Panc1 (cell line): ENCODE data around the gene RSPH1. TPM values are rescaled to one million over a fixed set of nuclear protein-coding genes. Genes with fewer than 3 reads are reported as not detected.

Source experiments
- ATAC-seq: fragments of 200-7000 bp; cut with Tn5 transposase; 2 replicates; pipeline ENCODE4 v1.9.1; 2020; ENCODE audit warnings: mild to moderate bottlenecking, moderate library complexity
- BruUV-seq: library from RNA; stranded (reverse); fragments of 400-500 nt; replicated peaks from 2 replicates; lab custom pipeline; 2021; lab: Mats Ljungman, UMichigan
- CTCF ChIA-PET: fragments of 300-600 bp; sonication (Branson Sonifier 250); formaldehyde crosslinking; loops from one replicate; lab custom pipeline; 2022; ENCODE audit warnings: antibody characterized with exemption; lab: Charles Lee
- POLR2A ChIA-PET: fragments of 300-600 bp; sonication (Branson Sonifier 250); formaldehyde crosslinking; loops from one replicate; lab custom pipeline; 2022; ENCODE audit warnings: antibody characterized with exemption; lab: Charles Lee
- DNase-seq: peaks from one replicate; pipeline ENCODE4 v3.0.0-alpha.2; 2010; ENCODE audit warnings: low read depth, low spot score
- H3K27ac ChIP-seq: 2 replicates; pipeline ENCODE4 v1.5.1; 2011; ENCODE audit warnings: mild to moderate bottlenecking, low read length, inconsistent platforms
- H3K27me3 ChIP-seq: fragments of 200-500 bp; sonication (Bioruptor generic); 2 replicates; pipeline ENCODE4 v1.6.0; 2014; ENCODE audit warnings: low read length, inconsistent platforms; ENCODE audit not compliant: control insufficient read depth, insufficient read depth
- H3K36me3 ChIP-seq: fragments of 200-500 bp; sonication (Bioruptor generic); 2 replicates; pipeline ENCODE4 v1.5.1; 2014; ENCODE audit warnings: inconsistent platforms, mild to moderate bottlenecking, low read length, moderate library complexity; ENCODE audit not compliant: control insufficient read depth, insufficient read depth
- H3K4me1 ChIP-seq: 2 replicates; pipeline ENCODE4 v1.5.1; 2011; ENCODE audit warnings: inconsistent platforms, mild to moderate bottlenecking, low read length, moderate library complexity; ENCODE audit not compliant: control insufficient read depth, insufficient read depth
- H3K4me3 ChIP-seq, 2 experiments: 2 replicates each; pipeline ENCODE4 v1.5.1; 2011 to 2012; ENCODE audit warnings: low read depth in 2 of 2, low read length in 2 of 2, mild to moderate bottlenecking in 2 of 2, inconsistent platforms in 1 of 2, moderate library complexity in 1 of 2
- H3K9me3 ChIP-seq: fragments of 200-500 bp; sonication (Bioruptor generic); 2 replicates; pipeline ENCODE4 v1.5.1; 2014; ENCODE audit warnings: low read depth, mild to moderate bottlenecking, inconsistent platforms, low read length, moderate library complexity; ENCODE audit not compliant: control insufficient read depth, insufficient read depth
- POLR2AphosphoS5 ChIP-seq: IDR thresholded peaks from 2 replicates; pipeline ENCODE4 v1.6.1; 2012; ENCODE audit warnings: mild to moderate bottlenecking, low read depth, low read length, moderate library complexity
- REST ChIP-seq, 2 experiments: IDR thresholded peaks; 2 replicates each; pipeline ENCODE4 v1.6.1; 2011 to 2012; ENCODE audit warnings: low read depth in 2 of 2, control low read depth in 1 of 2, low read length in 1 of 2, mild to moderate bottlenecking in 1 of 2, moderate library complexity in 1 of 2; ENCODE audit not compliant: insufficient read depth in 1 of 2
- SIN3A ChIP-seq: IDR thresholded peaks from 2 replicates; pipeline ENCODE4 v1.6.1; 2012; ENCODE audit warnings: low read depth, mild to moderate bottlenecking, low read length, moderate library complexity, borderline replicate concordance; ENCODE audit not compliant: insufficient read depth
- TCF7L2 ChIP-seq: IDR thresholded peaks from 2 replicates; pipeline ENCODE4 v1.6.1; 2011; ENCODE audit warnings: mild to moderate bottlenecking, low read depth, low read length, inconsistent platforms
- in situ Hi-C: cut with HindIII; loops from 2 replicates; pipeline ENCODE4 v1.10.0; 2016; ENCODE audit warnings: low sequenced_read_pairs, low pct_unique_long_range_greater_than_20kb
- intact Hi-C: fragments of 100-400 bp; cut with micrococcal nuclease; formaldehyde crosslinking; loops from one replicate; pipeline ENCODE4 v1.10.0; 2022; ENCODE audit not compliant: unreplicated experiment
- total RNA-seq: library from RNA; stranded (reverse); gene quantifications from one replicate; pipeline ENCODE4 v1.2.1, GENCODE V29; 2021; ENCODE audit not compliant: unreplicated experiment
- TF ChIP-seq, protein P1 (sequence below): fragments of 450-650 bp; IDR thresholded peaks from 2 replicates; pipeline ENCODE4 v1.5.1; 2017; ENCODE audit warnings: mild to moderate bottlenecking

The RSPH1 gene
- total RNA-seq, 1 experiment from 2014 or later, result 0.46 TPM

- POLR2A ChIA-PET, result no interaction called here
- ATAC-seq, result no peak
- Histone ChIP-seq H3K36me3 (no peaks in the 10 kb centered on the region), H3K27ac (no peak overlapping the region), H3K4me1 (no peaks in the 10 kb centered on the region), H3K4me3 (no peak overlapping the region), H3K27me3 (no peaks in the 10 kb centered on the region), H3K9me3 (no peaks in the 10 kb centered on the region)
- BruUV-seq, result no TSS peak
- TF ChIP-seq SIN3A, result no peak
- TF ChIP-seq TCF7L2, result no peak
- TF ChIP-seq REST (IDR thresholded peaks at IDR 0.05; ENCODE audit: insufficient read depth in 1 of 2, low read depth in 2 of 2, low read length in 1 of 2), result no peak
- TF ChIP-seq, protein P1, sequence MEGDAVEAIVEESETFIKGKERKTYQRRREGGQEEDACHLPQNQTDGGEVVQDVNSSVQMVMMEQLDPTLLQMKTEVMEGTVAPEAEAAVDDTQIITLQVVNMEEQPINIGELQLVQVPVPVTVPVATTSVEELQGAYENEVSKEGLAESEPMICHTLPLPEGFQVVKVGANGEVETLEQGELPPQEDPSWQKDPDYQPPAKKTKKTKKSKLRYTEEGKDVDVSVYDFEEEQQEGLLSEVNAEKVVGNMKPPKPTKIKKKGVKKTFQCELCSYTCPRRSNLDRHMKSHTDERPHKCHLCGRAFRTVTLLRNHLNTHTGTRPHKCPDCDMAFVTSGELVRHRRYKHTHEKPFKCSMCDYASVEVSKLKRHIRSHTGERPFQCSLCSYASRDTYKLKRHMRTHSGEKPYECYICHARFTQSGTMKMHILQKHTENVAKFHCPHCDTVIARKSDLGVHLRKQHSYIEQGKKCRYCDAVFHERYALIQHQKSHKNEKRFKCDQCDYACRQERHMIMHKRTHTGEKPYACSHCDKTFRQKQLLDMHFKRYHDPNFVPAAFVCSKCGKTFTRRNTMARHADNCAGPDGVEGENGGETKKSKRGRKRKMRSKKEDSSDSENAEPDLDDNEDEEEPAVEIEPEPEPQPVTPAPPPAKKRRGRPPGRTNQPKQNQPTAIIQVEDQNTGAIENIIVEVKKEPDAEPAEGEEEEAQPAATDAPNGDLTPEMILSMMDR, result no peak
- TF ChIP-seq POLR2AphosphoS5, result no peak
- in situ Hi-C loops (no loop called here), intact Hi-C loops (no loop called here)
- no peak for DNase-seq
- CTCF ChIA-PET, result no interaction called here
Measured at GRCh38 chr21:42535602-42536171, 39.7 kb upstream of the RSPH1 start.

DNA sequence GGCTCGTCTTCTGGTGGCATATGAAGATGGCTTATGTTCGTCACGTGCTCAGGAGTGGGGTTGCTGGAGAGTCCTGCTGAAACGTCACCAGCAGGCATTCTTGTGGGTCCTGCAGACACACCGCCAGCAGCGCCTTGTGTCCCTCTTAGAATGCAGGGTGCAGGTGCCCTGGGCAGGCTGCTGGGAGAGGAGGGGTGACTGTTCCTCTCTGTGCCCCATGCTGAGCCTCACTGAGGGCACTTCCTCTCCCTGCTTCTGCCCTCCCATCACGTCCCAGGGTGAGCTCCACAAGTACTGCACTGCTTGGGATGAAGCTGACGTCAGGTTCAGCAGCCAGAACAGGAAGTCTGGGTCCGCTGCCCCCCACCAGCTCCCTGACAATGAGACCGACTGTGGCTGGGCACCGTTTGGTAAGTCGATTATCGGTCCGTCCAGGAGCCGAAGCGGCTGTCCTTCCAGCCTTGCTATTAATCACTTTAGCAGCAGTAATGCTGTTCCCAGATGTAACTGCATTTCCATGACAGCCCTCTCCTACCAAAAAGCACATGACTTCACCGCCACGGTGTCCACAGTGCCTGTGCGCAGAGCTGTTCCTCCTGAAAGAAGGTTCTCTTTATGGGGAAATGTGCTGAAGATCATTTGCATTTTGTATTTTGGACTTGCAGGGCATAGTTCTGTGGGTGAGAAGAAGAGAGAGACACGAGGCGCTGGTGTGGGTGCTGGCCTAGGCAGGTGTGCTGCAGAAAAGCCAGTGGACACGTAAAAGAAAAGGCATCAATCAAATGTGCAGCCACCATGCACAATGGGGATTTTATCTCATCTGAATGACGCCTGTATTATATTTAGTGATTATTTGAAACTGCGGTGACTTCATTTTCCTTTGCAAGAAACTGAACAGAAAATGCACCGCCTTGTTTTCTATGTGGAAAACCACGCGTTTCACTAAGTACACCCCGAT, 38.7 kb upstream of the RSPH1 start:
- ATAC-seq (no peak), DNase-seq (no peak)
- no peaks in the 10 kb centered on the region for H3K36me3 ChIP-seq
- no TSS peak for BruUV-seq
- H3K4me3 ChIP-seq, result no peak overlapping the region
- in situ Hi-C loops, result no loop called here
- ChIA-PET POLR2A (no interaction called here), CTCF (no interaction called here)
- H3K9me3 ChIP-seq, result no peaks in the 10 kb centered on the region
- no peaks in the 10 kb centered on the region for H3K27me3 ChIP-seq
- TF ChIP-seq, protein P1, result no peak
- TF ChIP-seq POLR2AphosphoS5 (no peak), SIN3A (no peak), REST (IDR thresholded peaks at IDR 0.05; ENCODE audit: insufficient read depth in 1 of 2, low read depth in 2 of 2, low read length in 1 of 2) (no peak), TCF7L2 (no peak)
- H3K4me1 ChIP-seq, result no peaks in the 10 kb centered on the region
- no peak overlapping the region for H3K27ac ChIP-seq
- intact Hi-C loops, result no loop called here
